GM12874 (cell line): ENCODE data around the gene ZNF691.

Source experiments
- CTCF ChIP-seq: IDR thresholded peaks from 2 replicates; pipeline ENCODE4 v1.5.1; 2011; ENCODE audit warnings: low read depth, mild to moderate bottlenecking, control low read depth, low read length, moderate library complexity; ENCODE audit not compliant: insufficient read depth

Gene ZNF691

GRCh38 chr1:42876009-42876408 lies 29.6 kb downstream of the ZNF691 start:
- no peak for TF ChIP-seq CTCF

- no peak for TF ChIP-seq CTCF
Observed at GRCh38 chr1:42877380-42877779, 31.0 kb downstream of the ZNF691 start.

- no peak for TF ChIP-seq CTCF
Observed at GRCh38 chr1:42880384-42880783, 34.0 kb downstream of the ZNF691 start.

- TF ChIP-seq CTCF = no peak
Observed at GRCh38 chr1:42886046-42886739, 39.8 kb downstream of the ZNF691 start.

GRCh38 chr1:42886800-42887199 lies 40.4 kb downstream of the ZNF691 start:
- no peak for TF ChIP-seq CTCF

GRCh38 chr1:42887366-42887765 lies 41.0 kb downstream of the ZNF691 start:
- TF ChIP-seq CTCF = no peak

GRCh38 chr1:42888013-42888633 lies 41.7 kb downstream of the ZNF691 start:
- no peak for TF ChIP-seq CTCF
